H1 (cell line): ENCODE results near the gene ARMH4. TPM values are rescaled to one million over a fixed set of nuclear protein-coding genes. Genes with fewer than 3 reads are reported as not detected.

ENCODE experiments used
- ATF3 ChIP-seq: IDR thresholded peaks from 2 replicates; pipeline ENCODE4 v1.6.1; 2011; ENCODE audit warnings: low read depth, mild to moderate bottlenecking, low read length; ENCODE audit not compliant: insufficient read depth
- CEBPB ChIP-seq: IDR thresholded peaks from 2 replicates; pipeline ENCODE4 v1.6.1; 2012; ENCODE audit warnings: low read depth, low read length
- CTBP2 ChIP-seq: IDR thresholded peaks from 2 replicates; pipeline ENCODE4 v1.7.0; 2011; ENCODE audit warnings: borderline replicate concordance, mild to moderate bottlenecking, moderate library complexity, mixed read lengths, low read length; ENCODE audit not compliant: insufficient read depth, insufficient read length
- KDM5A ChIP-seq: fragments of 200-600 bp; IDR thresholded peaks from 2 replicates; pipeline ENCODE4 v1.7.1; 2012; ENCODE audit warnings: mild to moderate bottlenecking, low read length, inconsistent platforms, mixed read lengths
- RNF2 ChIP-seq: fragments of 200-900, 300-1000 bp; sonication (generic); IDR thresholded peaks from 2 replicates; pipeline ENCODE4 v1.7.1; 2016; ENCODE audit warnings: borderline replicate concordance, low read depth, mild to moderate bottlenecking, antibody characterized with exemption, low read length; ENCODE audit not compliant: poor library complexity, severe bottlenecking; ENCODE audit errors: missing control alignments
- SIN3A ChIP-seq, 2 experiments: IDR thresholded peaks in 1 of 2; conservative IDR thresholded peaks in 1 of 2; 2 replicates each; pipeline ENCODE4 v1.6.1; 2011 to 2012; ENCODE audit warnings: low read length in 2 of 2, improper control_type of control experiment in 1 of 2, low read depth in 1 of 2, mild to moderate bottlenecking in 1 of 2
- SP2 ChIP-seq: IDR thresholded peaks from 2 replicates; pipeline ENCODE4 v1.6.1; 2012; ENCODE audit warnings: mild to moderate bottlenecking, low read length, inconsistent platforms
- TEAD4 ChIP-seq: IDR thresholded peaks from 2 replicates; pipeline ENCODE4 v1.6.1; 2012; ENCODE audit warnings: low read depth, low read length, inconsistent platforms, mixed read lengths
- polyA plus RNA-seq, 7 experiments: library from polyadenylated mRNA; depleted of rRNA in 3 of 7; stranded (reverse) in 5 of 7; unstranded in 2 of 7; fragments of >200 nt in 5 of 7; fragments of 200-250 nt in 2 of 7; gene quantifications; 1 replicate in 5 of 7; 2 replicates in 1 of 7; 4 replicates in 1 of 7; pipeline versions ENCODE4 v1.2.1 to v1.2.3, GENCODE V29; 2011 to 2013; ENCODE audit warnings: missing spikeins in 2 of 7, mixed read lengths in 2 of 7
- total RNA-seq: library from RNA; stranded (reverse); fragmentation: NEBNext Ultra II Directional; extraction: Animal tissue kit (Norgen Biotek cat#: 25700); gene quantifications from 2 replicates; pipeline ENCODE4 v1.2.1, GENCODE V29; 2021

The ARMH4 gene
- total and polyA plus RNA-seq, 2 of the 8 experiments (the other 6 are each of a cell fraction or from before 2014, with no cell fraction given): 7.1 to 25.4 TPM

GRCh38 chr14:57987051-57987450 lies 165.0 kb downstream of the ARMH4 start (continued):
- TF ChIP-seq SP2 (no peak), CEBPB (no peak), SIN3A (conservative IDR thresholded peaks at IDR 0.05 in 1 of 2, IDR thresholded peaks at IDR 0.05 in 1 of 2; ENCODE audit: low read depth in 1 of 2, low read length in 2 of 2) (no peak), KDM5A (no peak), RNF2 (no peak), TEAD4 (no peak), CTBP2 (no peak), ATF3 (no peak)
